Endothelial cell (in vitro differentiated cells): ENCODE data around the gene DNAL4. TPM values are rescaled to one million over a fixed set of nuclear protein-coding genes. Genes with fewer than 3 reads are reported as not detected.

Experiments used
- DNase-seq: peaks from one replicate; pipeline ENCODE4 v3.0.0; 2021; ENCODE audit warnings: low spot score
- H3K27ac Mint-ChIP-seq: one replicate; pipeline ENCODE4 v1.8.0; 2021; ENCODE audit warnings: mixed read lengths, inconsistent platforms; ENCODE audit not compliant: unreplicated experiment
- H3K27me3 Mint-ChIP-seq: one replicate; pipeline ENCODE4 v1.8.0; 2021; ENCODE audit warnings: mild to moderate bottlenecking, moderate library complexity, mixed read lengths, inconsistent platforms; ENCODE audit not compliant: unreplicated experiment
- H3K36me3 Mint-ChIP-seq: one replicate; pipeline ENCODE4 v1.8.0; 2021; ENCODE audit warnings: mild to moderate bottlenecking, low read depth, mixed read lengths, inconsistent platforms; ENCODE audit not compliant: unreplicated experiment
- H3K4me1 Mint-ChIP-seq: one replicate; pipeline ENCODE4 v1.8.0; 2021; ENCODE audit warnings: mild to moderate bottlenecking, mixed read lengths, inconsistent platforms; ENCODE audit not compliant: unreplicated experiment
- H3K4me3 Mint-ChIP-seq: one replicate; pipeline ENCODE4 v1.8.0; 2021; ENCODE audit warnings: mild to moderate bottlenecking, mixed read lengths, inconsistent platforms; ENCODE audit not compliant: unreplicated experiment
- H3K9me3 Mint-ChIP-seq: one replicate; pipeline ENCODE4 v1.8.0; 2021; ENCODE audit warnings: mixed read lengths, inconsistent platforms; ENCODE audit not compliant: unreplicated experiment
- CTCF ChIP-seq: fragments of 200-600 bp; sonication (generic); IDR thresholded peaks from one replicate; pipeline ENCODE4 v1.5.0; 2021; ENCODE audit warnings: antibody characterized with exemption; ENCODE audit not compliant: unreplicated experiment
- long read RNA-seq: library from polyadenylated mRNA; unstranded; transcript quantifications from one replicate; pipeline ENCODE4 v2.0.0, GENCODE V29; 2020; ENCODE audit not compliant: unreplicated experiment
- total RNA-seq: library from RNA; stranded (reverse); fragmentation: NEBNext Ultra II Directional; extraction: Animal tissue kit (Norgen Biotek cat#: 25700); gene quantifications from one replicate; pipeline ENCODE4 v1.2.1, GENCODE V29; 2021; ENCODE audit not compliant: unreplicated experiment

Gene DNAL4, protein sequence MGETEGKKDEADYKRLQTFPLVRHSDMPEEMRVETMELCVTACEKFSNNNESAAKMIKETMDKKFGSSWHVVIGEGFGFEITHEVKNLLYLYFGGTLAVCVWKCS
- total RNA-seq: 20.2 TPM
- long read RNA-seq, transcript DNAL4-201 (4 exons, 1,504 nt): major isoform, 23 of 27 reads
- long read RNA-seq, partial matches to known transcripts: 1 of 27 reads
- long read RNA-seq, other reads (novel, unspliced or antisense): 3 of 27 reads

DNA sequence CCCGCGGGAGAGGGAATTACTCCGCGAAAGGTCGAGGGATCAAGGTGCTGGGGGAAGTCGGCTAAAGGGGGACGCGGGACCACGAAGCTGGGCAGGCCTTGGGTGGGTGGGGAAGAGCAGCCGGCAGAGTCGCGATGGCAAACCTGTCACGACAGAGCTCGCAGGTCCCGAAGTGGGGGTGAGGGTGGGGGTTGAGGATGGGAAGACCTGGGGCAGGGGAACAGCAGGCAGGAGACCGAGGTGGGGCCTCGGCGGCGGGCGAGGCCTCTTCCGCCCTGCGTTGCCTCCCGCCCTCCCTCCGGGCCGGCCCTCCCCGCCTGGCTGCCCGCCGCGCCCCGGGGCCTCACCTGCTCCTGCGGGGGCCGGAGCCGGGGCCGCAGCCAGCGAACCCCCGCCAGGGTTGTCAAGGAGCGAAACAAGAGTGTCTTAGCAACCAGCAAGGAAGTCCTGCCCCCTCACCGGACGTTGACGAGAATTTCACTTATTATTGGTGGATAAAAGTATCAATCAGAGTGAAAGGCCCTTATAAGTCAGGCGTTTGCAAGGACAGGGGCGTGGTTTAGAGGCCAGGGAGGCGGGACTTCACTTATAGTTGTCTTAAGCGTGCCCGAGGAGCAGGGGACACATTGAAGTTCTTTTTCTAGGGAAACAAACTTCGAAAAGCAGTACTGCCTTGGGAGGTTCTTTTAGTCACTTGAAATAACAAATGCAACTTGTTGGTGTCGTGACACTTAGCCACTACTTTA, at the start of gene DNAL4:
TSS of gene DNAL4 (minus strand) at position 423 of the 746 bp plus-strand sequence. CDS start 11,412 bp downstream, outside the sequence.
- no peak for TF ChIP-seq CTCF
- Mint-ChIP-seq H3K4me3 (peak within 1 kb of the TSS; percentile 98), H3K27ac (peak within 1 kb of the TSS; percentile 95), H3K4me1 (peaks cover 7% of the 10 kb centered on the region), H3K27me3 (peaks cover 3% of the 10 kb centered on the region), H3K36me3 (no peaks in the 10 kb centered on the region), H3K9me3 (no peaks in the 10 kb centered on the region)
- DNase-seq: peak; percentile 80

DNA sequence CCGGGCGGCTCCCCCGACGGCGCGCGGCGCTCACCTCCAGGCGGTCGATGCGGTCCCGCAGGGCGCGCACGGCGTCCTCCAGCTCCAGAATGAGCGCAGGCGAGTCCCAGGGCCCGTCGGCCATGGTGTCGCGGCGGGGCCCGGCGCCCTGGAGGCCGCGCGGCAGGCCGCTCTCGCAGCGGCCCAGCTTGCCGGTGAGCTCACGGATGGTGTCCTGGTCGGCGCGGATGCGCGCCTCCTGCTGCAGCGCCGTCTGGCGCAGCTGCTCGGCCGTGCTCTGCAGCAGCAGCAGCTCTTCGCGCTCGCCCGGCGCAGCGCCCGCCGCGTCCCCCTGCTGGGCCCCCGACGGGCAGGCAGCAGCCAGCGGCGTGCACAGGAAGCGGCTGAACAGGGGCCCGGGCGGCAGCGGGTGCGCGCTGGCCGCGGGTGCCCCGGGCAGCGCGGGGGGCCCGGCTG, 49.3 kb upstream of the DNAL4 start:
- no peak for TF ChIP-seq CTCF
- DNase-seq: peak; percentile 61
- H3K4me1 Mint-ChIP-seq: peaks cover 2% of the 10 kb centered on the region
- no peak overlapping the region for H3K27ac Mint-ChIP-seq
- peaks cover 34% of the 10 kb centered on the region for H3K27me3 Mint-ChIP-seq
- no peaks in the 10 kb centered on the region for H3K9me3 Mint-ChIP-seq
- no peak overlapping the region for H3K4me3 Mint-ChIP-seq
- H3K36me3 Mint-ChIP-seq: peaks cover 10% of the 10 kb centered on the region

GRCh38 chr22:38842512-38843200, 48.7 kb upstream of the DNAL4 start:
- H3K27me3 Mint-ChIP-seq: peaks cover 34% of the 10 kb centered on the region
- no peak for TF ChIP-seq CTCF
- no peaks in the 10 kb centered on the region for H3K9me3 Mint-ChIP-seq
- DNase-seq: no peak
- H3K27ac Mint-ChIP-seq: peak overlapping the region; percentile 52
- H3K36me3 Mint-ChIP-seq: peaks cover 10% of the 10 kb centered on the region
- H3K4me3 Mint-ChIP-seq: peak overlapping the region; percentile 87
- peaks cover 2% of the 10 kb centered on the region for H3K4me1 Mint-ChIP-seq

DNA sequence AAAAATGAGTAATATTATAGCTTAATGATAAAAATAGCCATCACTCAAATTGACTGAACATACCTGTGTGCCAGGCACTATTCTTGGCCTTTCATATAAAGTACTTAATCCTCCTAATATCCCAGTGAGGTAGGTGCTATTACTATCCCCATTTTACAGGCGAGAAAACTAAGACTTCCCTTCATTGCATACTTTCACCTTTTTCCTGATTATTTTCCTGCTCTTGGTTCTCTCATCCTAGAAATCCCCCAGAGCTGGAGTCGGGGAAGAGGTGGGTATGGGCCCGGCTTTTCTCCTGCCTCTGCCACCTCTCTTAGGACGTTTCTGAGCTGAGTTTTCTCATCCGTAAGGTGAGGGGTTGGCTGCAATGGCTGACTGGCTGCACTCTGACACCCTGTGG, 47.7 kb upstream of the DNAL4 start:
- DNase-seq: no peak
- no peak for TF ChIP-seq CTCF
- no peaks in the 10 kb centered on the region for H3K9me3 Mint-ChIP-seq
- H3K4me3 Mint-ChIP-seq: no peak overlapping the region
- H3K27me3 Mint-ChIP-seq: peaks cover 31% of the 10 kb centered on the region
- H3K4me1 Mint-ChIP-seq: peaks cover 2% of the 10 kb centered on the region
- peaks cover 10% of the 10 kb centered on the region for H3K36me3 Mint-ChIP-seq
- H3K27ac Mint-ChIP-seq: no peak overlapping the region
